RWPE2 (cell line): Measurements from ENCODE around the gene DENND1A.

Experiments used
- ATAC-seq: fragments of 200-7000 bp; cut with Tn5 transposase; 3 replicates; pipeline ENCODE4 v1.9.1; 2021; ENCODE audit warnings: low read depth
- DNase-seq: peaks from one replicate; pipeline ENCODE4 v3.0.0-alpha.2; 2020; ENCODE audit warnings: low spot score
- H3K27ac ChIP-seq: fragments of 450-650 bp; 2 replicates; pipeline ENCODE4 v1.5.1; 2017; ENCODE audit warnings: mild to moderate bottlenecking; ENCODE audit not compliant: poor library complexity, severe bottlenecking
- H3K27me3 ChIP-seq: fragments of 250-450 bp; sonication (Bioruptor Pico); 2 replicates; pipeline ENCODE4 v1.5.1; 2021; ENCODE audit warnings: mild to moderate bottlenecking, moderate library complexity; ENCODE audit not compliant: insufficient read depth, poor library complexity, severe bottlenecking
- H3K36me3 ChIP-seq: fragments of 250-450 bp; sonication (Bioruptor Pico); 2 replicates; pipeline ENCODE4 v1.5.1; 2020; ENCODE audit warnings: low read depth, mild to moderate bottlenecking, moderate library complexity
- H3K4me1 ChIP-seq: fragments of 250-450 bp; sonication (Bioruptor Pico); 2 replicates; pipeline ENCODE4 v1.5.1; 2021; ENCODE audit warnings: mild to moderate bottlenecking, moderate library complexity; ENCODE audit not compliant: insufficient read depth, poor library complexity, severe bottlenecking
- H3K4me3 ChIP-seq: fragments of 250-450 bp; sonication (Bioruptor Pico); 2 replicates; pipeline ENCODE4 v1.5.1; 2021; ENCODE audit warnings: mild to moderate bottlenecking, moderate library complexity; ENCODE audit not compliant: severe bottlenecking
- H3K9me3 ChIP-seq: fragments of 250-450 bp; sonication (Bioruptor Pico); 2 replicates; pipeline ENCODE4 v1.5.1; 2021; ENCODE audit warnings: mild to moderate bottlenecking, moderate library complexity; ENCODE audit not compliant: severe bottlenecking
- TF ChIP-seq, protein P1 (sequence below): fragments of 450-650 bp; IDR thresholded peaks from one replicate; pipeline ENCODE4 v1.5.1; 2017; ENCODE audit warnings: mild to moderate bottlenecking, moderate library complexity; ENCODE audit not compliant: poor library complexity, severe bottlenecking

Gene DENND1A

DNA sequence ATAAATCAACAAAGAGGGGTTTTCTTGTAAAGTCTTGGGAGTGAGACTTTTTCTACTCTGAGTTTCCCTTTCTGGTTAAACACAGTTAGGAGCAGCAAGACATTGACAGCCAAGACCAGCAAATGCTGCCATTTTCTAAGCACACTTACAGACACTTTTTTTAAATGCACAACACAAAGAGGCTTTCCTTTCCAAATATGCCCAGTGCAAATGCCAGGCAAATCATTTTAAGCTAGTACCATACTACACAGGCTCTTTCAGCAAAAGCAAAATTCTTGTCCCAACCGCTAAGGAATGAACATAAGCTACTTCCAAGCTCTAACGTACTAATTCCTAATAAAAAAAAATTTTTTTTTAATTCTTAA lies 68.2 kb downstream of the DENND1A start:
- H3K4me1 ChIP-seq = no peaks in the 10 kb centered on the region
- H3K27ac ChIP-seq = no peak overlapping the region
- TF ChIP-seq, protein P1, sequence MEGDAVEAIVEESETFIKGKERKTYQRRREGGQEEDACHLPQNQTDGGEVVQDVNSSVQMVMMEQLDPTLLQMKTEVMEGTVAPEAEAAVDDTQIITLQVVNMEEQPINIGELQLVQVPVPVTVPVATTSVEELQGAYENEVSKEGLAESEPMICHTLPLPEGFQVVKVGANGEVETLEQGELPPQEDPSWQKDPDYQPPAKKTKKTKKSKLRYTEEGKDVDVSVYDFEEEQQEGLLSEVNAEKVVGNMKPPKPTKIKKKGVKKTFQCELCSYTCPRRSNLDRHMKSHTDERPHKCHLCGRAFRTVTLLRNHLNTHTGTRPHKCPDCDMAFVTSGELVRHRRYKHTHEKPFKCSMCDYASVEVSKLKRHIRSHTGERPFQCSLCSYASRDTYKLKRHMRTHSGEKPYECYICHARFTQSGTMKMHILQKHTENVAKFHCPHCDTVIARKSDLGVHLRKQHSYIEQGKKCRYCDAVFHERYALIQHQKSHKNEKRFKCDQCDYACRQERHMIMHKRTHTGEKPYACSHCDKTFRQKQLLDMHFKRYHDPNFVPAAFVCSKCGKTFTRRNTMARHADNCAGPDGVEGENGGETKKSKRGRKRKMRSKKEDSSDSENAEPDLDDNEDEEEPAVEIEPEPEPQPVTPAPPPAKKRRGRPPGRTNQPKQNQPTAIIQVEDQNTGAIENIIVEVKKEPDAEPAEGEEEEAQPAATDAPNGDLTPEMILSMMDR = no peak
- ATAC-seq = no peak
- no peaks in the 10 kb centered on the region for H3K36me3 ChIP-seq
- no peak for DNase-seq
- no peaks in the 10 kb centered on the region for H3K9me3 ChIP-seq
- H3K27me3 ChIP-seq = no peaks in the 10 kb centered on the region
- no peak overlapping the region for H3K4me3 ChIP-seq

DNA sequence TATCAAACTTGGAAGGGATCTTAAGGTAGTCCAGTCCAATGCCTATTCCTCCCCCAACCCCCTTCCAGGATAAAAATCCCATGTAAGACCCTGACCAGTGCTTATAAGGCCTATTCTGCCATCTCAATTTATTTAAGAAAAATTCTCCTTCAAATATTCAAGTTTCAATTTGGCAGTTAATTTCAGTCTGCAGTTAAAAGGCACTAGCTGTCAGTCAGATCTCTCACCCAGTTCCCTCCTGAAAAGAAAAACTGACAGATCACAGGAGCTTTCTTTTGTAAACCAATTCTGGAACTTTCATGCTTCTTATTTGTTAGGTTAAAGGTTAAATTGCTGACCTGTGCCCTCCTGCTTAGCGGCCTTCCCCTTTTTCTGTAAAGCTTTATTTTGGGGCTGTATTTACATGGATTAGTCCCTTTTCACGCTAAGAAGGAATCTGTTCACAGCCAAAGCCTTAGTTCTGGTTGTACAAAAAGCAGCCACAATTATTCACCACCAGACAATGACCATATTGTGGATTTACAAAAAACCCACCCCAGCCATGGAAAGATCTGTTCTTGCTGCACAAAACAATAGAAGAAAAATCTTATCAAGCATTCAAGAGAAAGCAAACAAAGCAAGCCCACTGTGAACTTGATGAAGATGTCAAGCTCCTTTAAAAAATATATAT lies 68.7 kb downstream of the DENND1A start:
- DNase-seq (no peak), ATAC-seq (no peak)
- Histone ChIP-seq H3K36me3 (no peaks in the 10 kb centered on the region), H3K4me1 (no peaks in the 10 kb centered on the region), H3K27ac (no peak overlapping the region), H3K27me3 (no peaks in the 10 kb centered on the region), H3K4me3 (no peak overlapping the region), H3K9me3 (no peaks in the 10 kb centered on the region)
- TF ChIP-seq, protein P1 = no peak

DNA sequence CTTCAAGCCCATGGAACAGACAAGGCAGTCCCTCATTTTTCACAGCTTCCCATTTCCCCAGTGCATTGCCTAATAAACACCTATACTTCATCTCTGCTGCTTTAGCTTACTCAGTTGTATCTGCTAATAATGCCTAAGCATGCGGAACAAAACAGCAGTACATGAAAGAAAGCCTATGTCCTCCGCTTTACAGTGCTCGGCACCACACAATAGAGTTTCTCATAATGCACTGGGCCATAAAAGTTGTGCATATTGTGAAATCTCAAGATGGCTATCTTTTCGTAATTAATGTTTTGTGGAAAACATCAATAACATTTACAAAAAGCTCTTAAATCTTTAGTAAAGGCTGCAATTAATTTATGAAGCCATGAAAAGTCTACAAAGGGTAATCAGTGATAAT lies 69.3 kb downstream of the DENND1A start:
- ATAC-seq (no peak), DNase-seq (no peak)
- Histone ChIP-seq H3K4me3 (no peak overlapping the region), H3K27me3 (no peaks in the 10 kb centered on the region), H3K27ac (no peak overlapping the region), H3K9me3 (no peaks in the 10 kb centered on the region), H3K4me1 (no peaks in the 10 kb centered on the region), H3K36me3 (no peaks in the 10 kb centered on the region)
- TF ChIP-seq, protein P1 = no peak

DNA sequence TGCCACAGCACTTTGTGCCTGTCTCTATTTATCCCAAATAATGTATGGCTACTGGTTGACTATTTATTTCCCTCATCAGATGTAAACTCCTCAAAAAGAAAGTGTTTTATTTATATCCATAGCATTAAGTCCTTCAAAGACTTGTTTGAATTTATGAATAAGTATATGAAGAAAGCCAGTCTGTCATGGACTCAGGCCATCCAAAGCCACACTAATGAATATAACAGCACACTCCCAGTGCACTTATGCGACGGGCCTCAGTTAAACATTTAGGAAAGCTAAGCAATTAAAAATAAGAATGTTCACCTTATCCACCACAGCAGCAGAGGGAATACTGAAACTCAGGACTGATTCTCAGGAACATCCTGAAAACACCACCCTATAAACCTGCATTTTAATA lies 77.5 kb downstream of the DENND1A start:
- Histone ChIP-seq H3K27me3 (no peaks in the 10 kb centered on the region), H3K36me3 (no peaks in the 10 kb centered on the region; the same call in 1 of the 2 replicates), H3K27ac (no peak overlapping the region), H3K4me1 (no peaks in the 10 kb centered on the region), H3K4me3 (no peak overlapping the region), H3K9me3 (peaks cover 2% of the 10 kb centered on the region)
- TF ChIP-seq, protein P1 = no peak
- no peak for DNase-seq
- ATAC-seq = no peak

DNA sequence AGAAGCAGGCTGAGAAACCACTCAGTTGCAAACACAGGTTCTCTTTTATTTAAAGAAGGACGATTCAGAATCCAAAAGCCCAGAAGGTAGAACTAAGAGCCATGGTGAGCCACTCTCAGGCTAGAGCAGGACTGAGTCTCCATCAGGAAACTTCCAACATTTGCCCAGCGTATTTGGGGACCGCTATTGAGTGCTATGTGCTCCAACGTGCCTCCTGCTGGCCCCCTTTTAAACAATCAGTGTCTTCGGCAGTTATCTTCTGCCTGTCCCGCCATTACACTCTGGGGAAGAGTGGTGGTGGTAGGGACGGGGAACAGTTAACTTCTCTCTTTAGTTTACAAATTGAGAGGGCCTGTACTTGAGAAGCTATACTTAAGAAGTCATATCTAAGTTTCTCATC lies 78.1 kb downstream of the DENND1A start:
- TF ChIP-seq, protein P1 = no peak
- no peaks in the 10 kb centered on the region for H3K27me3 ChIP-seq
- DNase-seq (no peak), ATAC-seq (no peak)
- H3K27ac ChIP-seq = no peak overlapping the region
- H3K36me3 ChIP-seq = peaks cover 2% of the 10 kb centered on the region
- no peaks in the 10 kb centered on the region for H3K4me1 ChIP-seq
- H3K9me3 ChIP-seq = peaks cover 4% of the 10 kb centered on the region
- no peak overlapping the region for H3K4me3 ChIP-seq
